HepG2 (cell line): Measurements from ENCODE around the gene JPH4. TPM values are rescaled to one million over a fixed set of nuclear protein-coding genes. Genes with fewer than 3 reads are reported as not detected.

Experiments
- ARID4A ChIP-seq: sonication (generic); formaldehyde crosslinking; IDR thresholded peaks from 2 replicates; pipeline ENCODE4 v1.5.0; 2020; ENCODE audit warnings: mild to moderate bottlenecking, missing genetic modification reagents, borderline replicate concordance
- CREBL2 ChIP-seq: sonication (generic); formaldehyde crosslinking; IDR thresholded peaks from 2 replicates; pipeline ENCODE4 v1.8.1; 2023; ENCODE audit warnings: missing genetic modification reagents, mild to moderate bottlenecking, borderline replicate concordance
- EED ChIP-seq: sonication (generic); formaldehyde crosslinking; IDR thresholded peaks from 2 replicates; pipeline ENCODE4 v1.5.0; 2020; ENCODE audit warnings: mild to moderate bottlenecking, missing genetic modification reagents
- FIP1L1 ChIP-seq: fragments of 200-400 bp; formaldehyde crosslinking; IDR thresholded peaks from 2 replicates; pipeline ENCODE4 v1.6.1; 2018; ENCODE audit warnings: low read depth, mild to moderate bottlenecking, low read length, moderate library complexity, borderline replicate concordance; ENCODE audit not compliant: insufficient read depth
- FOXO1 ChIP-seq: sonication (generic); formaldehyde crosslinking; IDR thresholded peaks from 2 replicates; pipeline ENCODE4 v1.4.0; 2020; ENCODE audit warnings: missing genetic modification reagents
- KLF9 ChIP-seq: IDR thresholded peaks from 2 replicates; pipeline ENCODE4 v1.6.1; 2016; ENCODE audit warnings: low read depth
- MTA3 ChIP-seq: sonication (generic); formaldehyde crosslinking; IDR thresholded peaks from 2 replicates; pipeline ENCODE4 v1.4.0; 2020; ENCODE audit warnings: missing genetic modification reagents
- TBP ChIP-seq: sonication (generic); formaldehyde crosslinking; IDR thresholded peaks from 2 replicates; pipeline ENCODE4 v1.5.0; 2020; ENCODE audit warnings: missing genetic modification reagents
- YEATS4 ChIP-seq: sonication (generic); formaldehyde crosslinking; IDR thresholded peaks from 2 replicates; pipeline ENCODE4 v1.4.0; 2020; ENCODE audit warnings: missing genetic modification reagents, borderline replicate concordance
- ZNF232 ChIP-seq: sonication (generic); formaldehyde crosslinking; IDR thresholded peaks from 2 replicates; pipeline ENCODE4 v1.4.0; 2020; ENCODE audit warnings: missing genetic modification reagents, borderline replicate concordance
- ZNF431 ChIP-seq: sonication (generic); formaldehyde crosslinking; IDR thresholded peaks from 2 replicates; pipeline ENCODE4 v1.9.0; 2022; ENCODE audit warnings: missing genetic modification reagents, low read depth, mild to moderate bottlenecking, borderline replicate concordance
- ZNF614 ChIP-seq: IDR thresholded peaks from 2 replicates; pipeline ENCODE4 v1.6.1; 2018; ENCODE audit warnings: missing biosample characterization, missing genetic modification reagents, inconsistent platforms, borderline replicate concordance
- ZNF710 ChIP-seq: sonication (generic); formaldehyde crosslinking; IDR thresholded peaks from 2 replicates; pipeline ENCODE4 v1.5.0; 2020; ENCODE audit warnings: mild to moderate bottlenecking, missing genetic modification reagents, borderline replicate concordance
- ZNF782 ChIP-seq: sonication (generic); formaldehyde crosslinking; IDR thresholded peaks from 2 replicates; pipeline ENCODE4 v1.4.0; 2020; ENCODE audit warnings: missing genetic modification reagents, mild to moderate bottlenecking, borderline replicate concordance
- ZNF784 ChIP-seq: sonication (generic); formaldehyde crosslinking; IDR thresholded peaks from 2 replicates; pipeline ENCODE4 v1.5.1; 2020; ENCODE audit warnings: missing genetic modification reagents, mild to moderate bottlenecking, borderline replicate concordance
- ZSCAN31 ChIP-seq: sonication (generic); formaldehyde crosslinking; IDR thresholded peaks from 2 replicates; pipeline ENCODE4 v1.5.0; 2020; ENCODE audit warnings: low read depth, mild to moderate bottlenecking, missing genetic modification reagents
- ZSCAN9 ChIP-seq: IDR thresholded peaks from 2 replicates; pipeline ENCODE4 v1.6.1; 2016; ENCODE audit warnings: borderline replicate concordance
- polyA plus RNA-seq, 8 experiments: library from polyadenylated mRNA; depleted of rRNA in 3 of 8; stranded (reverse) in 7 of 8; unstranded in 1 of 8; fragments of >200 nt; fragmentation: Illumina TruSeq in 4 of 8; extraction: Trizol in 4 of 8; gene quantifications; 2 replicates each; pipeline versions ENCODE4 v1.2.1 to v1.2.3, GENCODE V29; 2011 to 2016; ENCODE audit warnings: low read depth in 4 of 8, missing spikeins in 1 of 8, mixed read lengths in 1 of 8; ENCODE audit not compliant: insufficient read depth in 1 of 8
- total RNA-seq, 5 experiments: library from RNA; depleted of rRNA; stranded (reverse); fragments of >200 nt; fragmentation: Illumina TruSeq; extraction: Trizol; gene quantifications; 2 replicates each; pipeline ENCODE4 v1.2.3, GENCODE V29; 2016; ENCODE audit warnings: low read depth in 1 of 5
- TF ChIP-seq, protein P1 (sequence below): sonication (generic); formaldehyde crosslinking; IDR thresholded peaks from 2 replicates; pipeline ENCODE4 v1.4.0; 2020; ENCODE audit warnings: low read depth, mild to moderate bottlenecking, missing genetic modification reagents

The JPH4 gene
- total and polyA plus RNA-seq, 2 of the 13 experiments (the other 11 are each of a cell fraction or from before 2014, with no cell fraction given): 0.08 to 0.22 TPM

- TF ChIP-seq FIP1L1 (no peak), ARID4A (CRISPR knock-in tag) (no peak), EED (CRISPR knock-in tag) (0 out of 2 replicates have a peak, but pooled peaks have one; percentile 17), ZNF782 (CRISPR knock-in tag) (peak; percentile 77; the same call in 1 of the 2 replicates), ZNF710 (CRISPR knock-in tag) (no peak), ZSCAN9 (CRISPR knock-in tag) (no peak), YEATS4 (CRISPR knock-in tag) (no peak), CREBL2 (no peak), ZNF232 (CRISPR knock-in tag) (0 out of 2 replicates have a peak, but pooled peaks have one; percentile 34), MTA3 (no peak), ZNF614 (no peak), FOXO1 (CRISPR knock-in tag) (peak; percentile 19; the same call in 1 of the 2 replicates), ZNF784 (CRISPR knock-in tag) (no peak), TBP (CRISPR knock-in tag) (no peak), KLF9 (CRISPR knock-in tag) (no peak), ZNF431 (CRISPR knock-in tag) (no peak), ZSCAN31 (CRISPR knock-in tag) (no peak)
- TF ChIP-seq, protein P1, sequence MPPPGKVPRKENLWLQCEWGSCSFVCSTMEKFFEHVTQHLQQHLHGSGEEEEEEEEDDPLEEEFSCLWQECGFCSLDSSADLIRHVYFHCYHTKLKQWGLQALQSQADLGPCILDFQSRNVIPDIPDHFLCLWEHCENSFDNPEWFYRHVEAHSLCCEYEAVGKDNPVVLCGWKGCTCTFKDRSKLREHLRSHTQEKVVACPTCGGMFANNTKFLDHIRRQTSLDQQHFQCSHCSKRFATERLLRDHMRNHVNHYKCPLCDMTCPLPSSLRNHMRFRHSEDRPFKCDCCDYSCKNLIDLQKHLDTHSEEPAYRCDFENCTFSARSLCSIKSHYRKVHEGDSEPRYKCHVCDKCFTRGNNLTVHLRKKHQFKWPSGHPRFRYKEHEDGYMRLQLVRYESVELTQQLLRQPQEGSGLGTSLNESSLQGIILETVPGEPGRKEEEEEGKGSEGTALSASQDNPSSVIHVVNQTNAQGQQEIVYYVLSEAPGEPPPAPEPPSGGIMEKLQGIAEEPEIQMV (CRISPR knock-in tag): peak; percentile 25; the same call in 1 of the 2 replicates
These were observed 16.4 kb downstream of the JPH4 start (continued) for GRCh38 chr14:23561873-23562821.
